Heart right ventricle (tissue), 16 donors: ENCODE data around the gene USP38. TPM values are rescaled to one million over a fixed set of nuclear protein-coding genes. Genes with fewer than 3 reads are reported as not detected.

ENCODE experiments used
- ATAC-seq, 8 donors: fragments of 200-7000 bp; cut with Tn5 transposase; one replicate each; pipeline ENCODE4 v1.9.1; 2020; ENCODE audit warnings: mild to moderate bottlenecking in 8 of 8, moderate library complexity in 8 of 8, moderate number of reproducible peaks in 1 of 8
- DNase-seq, 2 donors: peaks; one replicate each; pipeline ENCODE4 v3.0.0-alpha.2; 2020
- H3K27ac ChIP-seq, 10 donors: fragments of 200-600 bp; sonication (generic) in 2 of 10; one replicate each; pipeline versions ENCODE4 v1.5.0 to v1.8.0; 2020 to 2022; ENCODE audit warnings: mild to moderate bottlenecking in 3 of 10
- H3K27me3 ChIP-seq, 7 donors: fragments of 200-600 bp; one replicate each; pipeline ENCODE4 v1.8.0; 2021 to 2022; ENCODE audit warnings: mild to moderate bottlenecking in 2 of 7
- H3K36me3 ChIP-seq, 9 donors: fragments of 200-600 bp; sonication (generic) in 1 of 9; one replicate each; pipeline versions ENCODE4 v1.5.0 to v1.8.0; 2020 to 2022; ENCODE audit warnings: mild to moderate bottlenecking in 2 of 9
- H3K4me1 ChIP-seq, 9 donors: fragments of 200-600 bp; sonication (generic) in 1 of 9; one replicate each; pipeline versions ENCODE4 v1.5.0 to v1.8.0; 2020 to 2022; ENCODE audit warnings: mild to moderate bottlenecking in 4 of 9
- H3K4me3 ChIP-seq, 10 donors: fragments of 200-600 bp; sonication (generic) in 2 of 10; one replicate each; pipeline versions ENCODE4 v1.5.0 to v1.8.0; 2020 to 2022; ENCODE audit warnings: mild to moderate bottlenecking in 7 of 10, moderate library complexity in 2 of 10
- H3K9me3 ChIP-seq, 11 donors: fragments of 200-600 bp in 10 of 11; sonication (generic) in 2 of 11; one replicate each; pipeline versions ENCODE4 v1.5.0 to v1.8.0; 2013 to 2022; ENCODE audit warnings: mild to moderate bottlenecking in 2 of 11, control low read depth in 1 of 11, moderate library complexity in 1 of 11
- CTCF ChIP-seq, 9 donors: fragments of 200-600 bp; sonication (generic) in 2 of 9; IDR thresholded peaks; one replicate each; pipeline versions ENCODE4 v1.5.0 to v1.8.0; 2021 to 2022; ENCODE audit warnings: antibody characterized with exemption in 9 of 9, mild to moderate bottlenecking in 5 of 9, moderate library complexity in 1 of 9
- WGBS, 2 donors: extraction: QIAGEN DNeasy Blood & Tissue Kit; methylation state at CpG; one replicate each; pipeline ENCODE4 v1.1.7; 2013; ENCODE audit warnings: inconsistent platforms in 1 of 2; 5-methylcytosine and 5-hydroxymethylcytosine counted together
- intact Hi-C, 10 donors: fragments of 100-400 bp; cut with DNase I; formaldehyde crosslinking; loops; one replicate each; pipeline versions ENCODE4 v1.11.1 to v1.14.2; 2022
- polyA plus RNA-seq, 2 donors: library from polyadenylated mRNA; stranded (reverse); fragments of 200-250 nt; gene quantifications; one replicate each; pipeline ENCODE4 v1.2.3, GENCODE V29; 2013
- total RNA-seq, 10 donors: library from RNA; stranded (reverse); fragmentation: NEBNext Ultra II Directional in 3 of 10; extraction: Animal tissue kit (Norgen Biotek cat#: 25700) in 3 of 10; gene quantifications; one replicate each; pipeline versions ENCODE4 v1.2.1 to v1.2.4, GENCODE V29; 2021 to 2023
- donor health status: Arrhythmogenic right ventricular cardiomyopathy.
- donor health status: ischemic (EF 13 %, LVEDD 7.1; RV severe dilation, severe dysfunction).
- donor health status: healthy with polysubstance abuse.
- donor health status: DM: no; HTN: yes; CAD: no.
- donor health status: DM: no; HTN: no; CAD: no.
- donor health status: ischemic (EF 25% LVEDD 6.9; RV normal size, moderate dysfunction).
- donor health status: ischemic (EF 25% LVEDD 5.7; RV mildly dilated, moderate dysfunction).
- donor health status: healthy.
- donor health status: DM: yes; HTN: yes; CAD: no.
- donor health status: Ischemic cardiomyopathy.
- donor health status: ischemic (EF 35%, LVEDD 5.7; RV mildly dilated, moderate dysfunction).
- donor health status: nonischemic (EF 11% LVEDD 7.7; RV severe dilation, severe dysfunction).
- donor health status: DM: yes; HTN: yes; CAD: no.
- donor health status: PGD.
- donor health status: ischemic (EF 29% LVEDD 5.4; RV normal size, mild dysfunction).
- donor health status: nonischemic (EF 23%, LVEDD 6.1; RV moderate dilation, normal function).

USP38 gene
- total and polyA plus RNA-seq, 12 donors = 3.1 to 24.2 (median 20.1) TPM

- DNase-seq (no peak), ATAC-seq (peak in 6 of 8 donors; percentile 47 to 84 (median 72))
- Histone ChIP-seq H3K27me3 (no peaks in the 10 kb centered on the region), H3K9me3 (peaks cover 0 to 22% (median 8%) of the 10 kb centered on the region in 11 donors), H3K4me3 (no peak overlapping the region), H3K36me3 (no peaks in the 10 kb centered on the region), H3K4me1 (no peaks in the 10 kb centered on the region), H3K27ac (peak overlapping the region in 1 of 10 donors; percentile 17)
- TF ChIP-seq CTCF (IDR thresholded peaks at IDR 0.05) = no peak
- intact Hi-C loops = no loop called here
- 40 to 59% methylated on average over 2 of the region's 2 CpGs for WGBS, 2 donors
Observed at GRCh38 chr4:143270256-143270838, 85.6 kb downstream of the USP38 start.

Other genes with a start within 250 kb of the USP38 start
- gene GAB1, start 152.0 kb downstream of the USP38 start, total RNA-seq = 100 to 1,000 TPM in 5 of 10 donors, 10 to 100 TPM in 5; 28.9 to 130 (median 102) TPM
- gene GAB1, start 152.0 kb downstream of the USP38 start, polyA plus RNA-seq = 10 to 100 TPM in 1 of 2 donors, 1 to 10 TPM in 1; 7.8 to 22.4 TPM